BLaER1 (cell line): ENCODE results near the gene DNM2.

Experiments used
- H3K27ac ChIP-seq: shearing (Covaris generic); formaldehyde crosslinking; 2 replicates; pipeline ENCODE4 v1.8.1; 2022
- H3K27me3 ChIP-seq: shearing (Covaris generic); formaldehyde crosslinking; 2 replicates; pipeline ENCODE4 v1.8.1; 2022
- H3K36me3 ChIP-seq: shearing (Covaris generic); formaldehyde crosslinking; 2 replicates; pipeline ENCODE4 v1.8.1; 2022
- H3K4me1 ChIP-seq: shearing (Covaris generic); formaldehyde crosslinking; 2 replicates; pipeline ENCODE4 v1.8.1; 2022
- H3K4me2 ChIP-seq: shearing (Covaris generic); formaldehyde crosslinking; 2 replicates; pipeline ENCODE4 v1.8.1; 2022
- H3K4me3 ChIP-seq: shearing (Covaris generic); formaldehyde crosslinking; 2 replicates; pipeline ENCODE4 v1.8.1; 2022
- H3K9ac ChIP-seq: shearing (Covaris generic); formaldehyde crosslinking; 2 replicates; pipeline ENCODE4 v1.8.1; 2022
- H3K9me3 ChIP-seq: shearing (Covaris generic); formaldehyde crosslinking; 2 replicates; pipeline ENCODE4 v1.8.1; 2022
- H4K20me1 ChIP-seq: shearing (Covaris generic); formaldehyde crosslinking; 2 replicates; pipeline ENCODE4 v1.8.1; 2022
- Cebpa-rat ChIP-seq: shearing (Covaris generic); IDR thresholded peaks from 2 replicates; pipeline ENCODE4 v1.8.1; 2022

The DNM2 gene

GRCh38 chr19:10784257-10784656 lies 66.4 kb downstream of the DNM2 start:
- H3K9ac ChIP-seq, result peak overlapping the region; percentile 43

GRCh38 chr19:10788146-10788545 lies 70.3 kb downstream of the DNM2 start:
- H3K36me3 ChIP-seq, result peaks cover 100% of the 10 kb centered on the region
- no peak overlapping the region for H3K4me2 ChIP-seq
- H3K4me3 ChIP-seq, result no peak overlapping the region

More at GRCh38 chr19:10784257-10784656, 66.4 kb downstream of the DNM2 start:
- H3K9me3 ChIP-seq, result no peaks in the 10 kb centered on the region
- H3K36me3 ChIP-seq, result peaks cover 91% of the 10 kb centered on the region
- peaks cover 54% of the 10 kb centered on the region for H3K4me1 ChIP-seq
- no peaks in the 10 kb centered on the region for H3K27me3 ChIP-seq
- TF ChIP-seq Cebpa-rat, result no peak
- peak overlapping the region; percentile 74 for H3K27ac ChIP-seq
- H3K4me3 ChIP-seq, result peak overlapping the region; percentile 5; the same call in 1 of the 2 replicates
- peak overlapping the region; percentile 72 for H3K4me2 ChIP-seq
- peaks cover 61% of the 10 kb centered on the region for H4K20me1 ChIP-seq

DNA sequence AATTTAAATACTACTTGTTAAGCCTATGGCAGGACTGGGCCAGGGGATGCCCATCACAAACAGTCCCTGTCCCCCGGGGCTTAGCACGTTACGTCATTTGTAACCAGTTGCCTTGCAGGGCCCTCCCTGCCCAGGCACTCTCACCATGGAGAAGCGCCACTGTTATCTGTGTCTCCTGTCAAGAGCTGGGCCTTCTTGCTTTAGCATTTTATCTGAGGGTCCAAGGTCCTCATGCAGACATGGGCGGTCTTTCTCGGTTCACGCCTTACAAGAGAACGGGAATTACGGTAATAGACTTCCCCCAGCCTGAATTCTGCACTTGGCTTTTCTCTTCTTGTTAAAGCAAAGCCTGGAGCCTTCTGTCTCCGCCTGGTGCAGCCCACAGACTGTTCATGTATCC lies 72.0 kb downstream of the DNM2 start:
- no peak overlapping the region for H3K27ac ChIP-seq
- peaks cover 45% of the 10 kb centered on the region for H4K20me1 ChIP-seq

More at GRCh38 chr19:10788146-10788545, 70.3 kb downstream of the DNM2 start:
- no peak for TF ChIP-seq Cebpa-rat
- no peak overlapping the region for H3K27ac ChIP-seq
- no peak overlapping the region for H3K9ac ChIP-seq
- peaks cover 17% of the 10 kb centered on the region for H3K4me1 ChIP-seq
- H3K9me3 ChIP-seq, result no peaks in the 10 kb centered on the region
- peaks cover 44% of the 10 kb centered on the region for H4K20me1 ChIP-seq
- H3K27me3 ChIP-seq, result no peaks in the 10 kb centered on the region

DNA sequence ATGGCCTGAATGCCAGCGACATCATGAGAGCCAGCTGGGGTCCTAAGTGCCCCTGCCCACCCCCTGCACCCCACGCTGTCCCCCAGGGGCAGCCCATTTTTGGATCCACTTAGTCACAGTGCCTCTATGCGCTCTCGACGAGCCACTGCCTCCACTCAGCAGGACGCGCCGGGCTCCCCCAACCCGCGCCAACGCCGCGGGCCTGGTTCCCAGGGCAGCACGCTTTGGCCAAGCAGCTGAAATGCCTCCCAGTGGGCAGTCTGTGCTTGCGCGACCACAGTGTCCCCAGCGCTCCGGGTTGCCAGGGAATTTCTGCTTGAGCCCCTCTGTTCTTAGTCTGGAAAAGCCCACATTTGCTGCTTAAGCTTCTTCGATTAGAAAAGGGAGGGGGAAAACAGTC lies 78.8 kb downstream of the DNM2 start:
- no peak overlapping the region for H3K4me3 ChIP-seq
- no peak overlapping the region for H3K9ac ChIP-seq
- peaks cover 100% of the 10 kb centered on the region for H3K36me3 ChIP-seq
- peaks cover 59% of the 10 kb centered on the region for H4K20me1 ChIP-seq
- no peaks in the 10 kb centered on the region for H3K4me1 ChIP-seq
- H3K4me2 ChIP-seq, result no peak overlapping the region
- no peaks in the 10 kb centered on the region for H3K27me3 ChIP-seq
- no peak overlapping the region for H3K27ac ChIP-seq
- no peaks in the 10 kb centered on the region for H3K9me3 ChIP-seq
- no peak for TF ChIP-seq Cebpa-rat

More for the DNA sequence above, 72.0 kb downstream of the DNM2 start:
- no peaks in the 10 kb centered on the region for H3K9me3 ChIP-seq
- no peak for TF ChIP-seq Cebpa-rat
- peaks cover under 1% of the 10 kb centered on the region; the same call in 1 of the 2 replicates for H3K4me1 ChIP-seq
- H3K4me2 ChIP-seq, result no peak overlapping the region
- no peak overlapping the region for H3K4me3 ChIP-seq
- H3K27me3 ChIP-seq, result no peaks in the 10 kb centered on the region
- no peak overlapping the region for H3K9ac ChIP-seq
- peaks cover 100% of the 10 kb centered on the region for H3K36me3 ChIP-seq

GRCh38 chr19:10797078-10797477 lies 79.2 kb downstream of the DNM2 start:
- Histone ChIP-seq H3K4me2 (no peak overlapping the region), H3K4me3 (no peak overlapping the region), H3K36me3 (peaks cover 100% of the 10 kb centered on the region), H3K27ac (no peak overlapping the region), H4K20me1 (peaks cover 59% of the 10 kb centered on the region), H3K9ac (no peak overlapping the region), H3K4me1 (no peaks in the 10 kb centered on the region), H3K9me3 (no peaks in the 10 kb centered on the region), H3K27me3 (no peaks in the 10 kb centered on the region)
- no peak for TF ChIP-seq Cebpa-rat

DNA sequence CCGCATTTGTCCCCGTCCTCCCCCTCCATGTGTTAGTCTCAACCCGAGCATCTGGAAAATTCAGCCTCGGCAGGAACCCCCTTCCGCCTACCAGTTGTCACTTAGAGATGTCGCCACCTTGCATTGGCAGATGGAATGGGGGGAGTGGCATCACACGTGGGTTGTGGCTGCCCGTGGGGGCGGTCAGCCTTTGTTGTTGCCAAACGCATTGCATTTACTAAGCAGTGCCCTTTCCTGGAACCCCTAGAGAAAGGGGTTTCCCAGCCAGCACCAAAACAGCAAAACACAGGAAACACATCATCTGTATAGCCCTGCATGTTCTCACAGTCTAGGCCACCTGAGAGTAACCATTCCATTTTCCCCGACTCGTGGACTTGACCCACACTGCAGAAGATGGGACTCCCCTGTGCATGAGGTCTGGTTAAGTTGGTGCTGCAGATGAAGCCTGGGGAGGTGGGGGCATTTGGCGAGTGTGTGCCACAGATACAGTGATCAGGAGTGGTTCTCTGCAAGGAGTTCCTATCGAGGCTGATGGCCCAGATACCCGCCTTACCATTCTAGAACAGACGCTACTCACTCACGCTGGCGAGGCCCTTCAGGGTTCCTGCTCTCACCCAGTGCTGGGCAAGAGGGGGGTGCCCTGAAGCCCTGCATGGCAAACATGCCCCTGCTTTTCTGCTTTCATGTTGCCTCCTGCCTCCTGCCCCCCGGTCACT lies 79.8 kb downstream of the DNM2 start:
- TF ChIP-seq Cebpa-rat, result no peak
- H3K9me3 ChIP-seq, result no peaks in the 10 kb centered on the region
- no peaks in the 10 kb centered on the region for H3K27me3 ChIP-seq
- H3K4me1 ChIP-seq, result no peaks in the 10 kb centered on the region
- H4K20me1 ChIP-seq, result peaks cover 59% of the 10 kb centered on the region
- no peak overlapping the region for H3K4me3 ChIP-seq
- peaks cover 100% of the 10 kb centered on the region for H3K36me3 ChIP-seq
- no peak overlapping the region for H3K4me2 ChIP-seq
- H3K9ac ChIP-seq, result no peak overlapping the region
- no peak overlapping the region for H3K27ac ChIP-seq

GRCh38 chr19:10800488-10800887 lies 82.6 kb downstream of the DNM2 start:
- Histone ChIP-seq H3K27me3 (no peaks in the 10 kb centered on the region), H3K4me3 (no peak overlapping the region), H3K36me3 (peaks cover 100% of the 10 kb centered on the region), H3K4me2 (no peak overlapping the region), H4K20me1 (peaks cover 57% of the 10 kb centered on the region), H3K9ac (no peak overlapping the region), H3K9me3 (no peaks in the 10 kb centered on the region), H3K27ac (no peak overlapping the region), H3K4me1 (no peaks in the 10 kb centered on the region)
- TF ChIP-seq Cebpa-rat, result no peak

- Histone ChIP-seq H3K27ac (no peak overlapping the region), H3K4me1 (no peaks in the 10 kb centered on the region), H3K27me3 (no peaks in the 10 kb centered on the region), H3K4me2 (no peak overlapping the region), H3K9me3 (no peaks in the 10 kb centered on the region), H3K9ac (no peak overlapping the region), H3K4me3 (no peak overlapping the region), H3K36me3 (peaks cover 100% of the 10 kb centered on the region), H4K20me1 (peaks cover 54% of the 10 kb centered on the region)
- no peak for TF ChIP-seq Cebpa-rat
These were observed 84.6 kb downstream of the DNM2 start for GRCh38 chr19:10802479-10802878.

- no peaks in the 10 kb centered on the region for H3K4me1 ChIP-seq
- no peaks in the 10 kb centered on the region for H3K27me3 ChIP-seq
- H3K27ac ChIP-seq, result no peak overlapping the region
- no peak overlapping the region for H3K9ac ChIP-seq
- no peak overlapping the region for H3K4me2 ChIP-seq
- H3K4me3 ChIP-seq, result no peak overlapping the region
- no peak for TF ChIP-seq Cebpa-rat
- no peaks in the 10 kb centered on the region for H3K9me3 ChIP-seq
- H4K20me1 ChIP-seq, result peaks cover 46% of the 10 kb centered on the region
- H3K36me3 ChIP-seq, result peaks cover 100% of the 10 kb centered on the region
These were observed 85.4 kb downstream of the DNM2 start for GRCh38 chr19:10803252-10803651.

GRCh38 chr19:10805065-10805757 lies 87.3 kb downstream of the DNM2 start:
- H3K27me3 ChIP-seq, result no peaks in the 10 kb centered on the region
- no peaks in the 10 kb centered on the region for H3K4me1 ChIP-seq
- no peak overlapping the region for H3K9ac ChIP-seq
- no peaks in the 10 kb centered on the region for H3K9me3 ChIP-seq
- TF ChIP-seq Cebpa-rat, result no peak
- H4K20me1 ChIP-seq, result peaks cover 34% of the 10 kb centered on the region; the same call in 1 of the 2 replicates
- no peak overlapping the region for H3K27ac ChIP-seq
- H3K36me3 ChIP-seq, result peaks cover 100% of the 10 kb centered on the region
- H3K4me2 ChIP-seq, result no peak overlapping the region
- H3K4me3 ChIP-seq, result no peak overlapping the region
